Activated T-cell treated with anti-CD3 and anti-CD28 coated beads, Interleukin-2, amount 50 U/mL, for 4 hours (primary cell): ENCODE data around the gene DLG4. TPM values are rescaled to one million over a fixed set of nuclear protein-coding genes. Genes with fewer than 3 reads are reported as not detected.

Experiments
- ATAC-seq, 2 donors: fragments of 200-7000 bp; cut with Tn5 transposase; one replicate each; pipeline ENCODE4 v1.10.0; 2021
- DNase-seq: peaks from one replicate; pipeline ENCODE4 v3.0.0-alpha.2; 2020
- H3K27me3 Mint-ChIP-seq: one replicate; pipeline ENCODE4 v1.8.0; 2021; ENCODE audit warnings: low read depth, mixed read lengths
- H3K36me3 Mint-ChIP-seq: one replicate; pipeline ENCODE4 v1.8.0; 2022; ENCODE audit warnings: mixed read lengths; ENCODE audit not compliant: insufficient read depth
- H3K4me1 Mint-ChIP-seq: one replicate; pipeline ENCODE4 v1.8.0; 2021; ENCODE audit warnings: low read depth, mixed read lengths
- H3K4me3 Mint-ChIP-seq: one replicate; pipeline ENCODE4 v1.8.0; 2021; ENCODE audit warnings: mild to moderate bottlenecking, moderate library complexity, mixed read lengths
- H3K9me3 Mint-ChIP-seq: one replicate; pipeline ENCODE4 v1.8.0; 2021; ENCODE audit warnings: mixed read lengths
- total RNA-seq, 3 donors: library from RNA; stranded (reverse); gene quantifications; one replicate each; pipeline ENCODE4 v1.2.1, GENCODE V29; 2021

Gene DLG4
- total RNA-seq, 3 donors from 2014 or later = 4.2 to 6.5 (median 5.7) TPM

GRCh38 chr17:7228920-7229319 is 9.3 kb upstream of the DLG4 start:
- Mint-ChIP-seq H3K27me3 (no peaks in the 10 kb centered on the region), H3K36me3 (peaks cover 21% of the 10 kb centered on the region), H3K4me3 (no peak overlapping the region), H3K9me3 (no peaks in the 10 kb centered on the region), H3K4me1 (peaks cover 28% of the 10 kb centered on the region)
- ATAC-seq = no peak
- no peak for DNase-seq

GRCh38 chr17:7226721-7227710 is 7.4 kb upstream of the DLG4 start:
- no peak overlapping the region for H3K4me3 Mint-ChIP-seq
- H3K9me3 Mint-ChIP-seq = no peaks in the 10 kb centered on the region
- peaks cover 29% of the 10 kb centered on the region for H3K36me3 Mint-ChIP-seq
- peaks cover 12% of the 10 kb centered on the region for H3K4me1 Mint-ChIP-seq
- H3K27me3 Mint-ChIP-seq = no peaks in the 10 kb centered on the region
- ATAC-seq (no peak), DNase-seq (no peak)

- peaks cover 15% of the 10 kb centered on the region for H3K4me1 Mint-ChIP-seq
- no peaks in the 10 kb centered on the region for H3K27me3 Mint-ChIP-seq
- no peak for ATAC-seq
- peaks cover 30% of the 10 kb centered on the region for H3K36me3 Mint-ChIP-seq
- H3K9me3 Mint-ChIP-seq = no peaks in the 10 kb centered on the region
- H3K4me3 Mint-ChIP-seq = no peak overlapping the region
- DNase-seq = no peak
These were observed 6.2 kb upstream of the DLG4 start for GRCh38 chr17:7225711-7226331.

GRCh38 chr17:7224661-7225111 is 5.0 kb upstream of the DLG4 start:
- H3K4me1 Mint-ChIP-seq = peaks cover 20% of the 10 kb centered on the region
- no peak for ATAC-seq
- DNase-seq = no peak
- H3K27me3 Mint-ChIP-seq = no peaks in the 10 kb centered on the region
- H3K36me3 Mint-ChIP-seq = peaks cover 26% of the 10 kb centered on the region
- H3K9me3 Mint-ChIP-seq = no peaks in the 10 kb centered on the region
- no peak overlapping the region for H3K4me3 Mint-ChIP-seq

- peaks cover 26% of the 10 kb centered on the region for H3K4me1 Mint-ChIP-seq
- ATAC-seq (no peak), DNase-seq (no peak)
- H3K36me3 Mint-ChIP-seq = peaks cover 24% of the 10 kb centered on the region
- no peaks in the 10 kb centered on the region for H3K9me3 Mint-ChIP-seq
- no peaks in the 10 kb centered on the region for H3K27me3 Mint-ChIP-seq
- no peak overlapping the region for H3K4me3 Mint-ChIP-seq
These were observed 4.5 kb upstream of the DLG4 start for GRCh38 chr17:7224110-7224509.

GRCh38 chr17:7223375-7223774 is 3.7 kb upstream of the DLG4 start:
- DNase-seq = no peak

GRCh38 chr17:7222972-7223292 is 3.3 kb upstream of the DLG4 start:
- H3K36me3 Mint-ChIP-seq = peaks cover 17% of the 10 kb centered on the region
- no peak for ATAC-seq
- H3K4me1 Mint-ChIP-seq = peaks cover 33% of the 10 kb centered on the region
- H3K9me3 Mint-ChIP-seq = no peaks in the 10 kb centered on the region
- no peak overlapping the region for H3K4me3 Mint-ChIP-seq
- H3K27me3 Mint-ChIP-seq = no peaks in the 10 kb centered on the region
- DNase-seq = no peak

More at GRCh38 chr17:7223375-7223774, 3.7 kb upstream of the DLG4 start:
- Mint-ChIP-seq H3K4me3 (no peak overlapping the region), H3K4me1 (peaks cover 32% of the 10 kb centered on the region), H3K36me3 (peaks cover 20% of the 10 kb centered on the region), H3K27me3 (no peaks in the 10 kb centered on the region), H3K9me3 (no peaks in the 10 kb centered on the region)
- no peak for ATAC-seq

- H3K27me3 Mint-ChIP-seq = no peaks in the 10 kb centered on the region
- peak overlapping the region; percentile 1 for H3K4me3 Mint-ChIP-seq
- ATAC-seq (no peak), DNase-seq (no peak)
- peaks cover 36% of the 10 kb centered on the region for H3K4me1 Mint-ChIP-seq
- no peaks in the 10 kb centered on the region for H3K9me3 Mint-ChIP-seq
- H3K36me3 Mint-ChIP-seq = peaks cover 15% of the 10 kb centered on the region
These were observed 2.7 kb upstream of the DLG4 start for GRCh38 chr17:7222093-7222971.

GRCh38 chr17:7221278-7222092 is 1.8 kb upstream of the DLG4 start:
- peaks cover 15% of the 10 kb centered on the region for H3K36me3 Mint-ChIP-seq
- no peaks in the 10 kb centered on the region for H3K9me3 Mint-ChIP-seq

GRCh38 chr17:7220593-7221277 is 1.1 kb upstream of the DLG4 start:
- Mint-ChIP-seq H3K4me1 (peaks cover 48% of the 10 kb centered on the region), H3K9me3 (no peaks in the 10 kb centered on the region), H3K36me3 (peaks cover 15% of the 10 kb centered on the region), H3K4me3 (peak overlapping the region; percentile 94), H3K27me3 (no peaks in the 10 kb centered on the region)
- DNase-seq = peak; percentile 55
- peak; percentile 44 for ATAC-seq

More at GRCh38 chr17:7221278-7222092, 1.8 kb upstream of the DLG4 start:
- no peak for ATAC-seq
- Mint-ChIP-seq H3K27me3 (no peaks in the 10 kb centered on the region), H3K4me3 (peak overlapping the region; percentile 94), H3K4me1 (peaks cover 40% of the 10 kb centered on the region)
- DNase-seq = no peak

GRCh38 chr17:7219229-7219811 is 316 bp downstream of the DLG4 start:
- ATAC-seq = no peak
- no peaks in the 10 kb centered on the region for H3K27me3 Mint-ChIP-seq
- H3K4me3 Mint-ChIP-seq = peak overlapping the region; percentile 94
- peaks cover 12% of the 10 kb centered on the region for H3K36me3 Mint-ChIP-seq
- H3K4me1 Mint-ChIP-seq = peaks cover 59% of the 10 kb centered on the region
- no peaks in the 10 kb centered on the region for H3K9me3 Mint-ChIP-seq
- DNase-seq = no peak

GRCh38 chr17:7218758-7219157 is 878 bp downstream of the DLG4 start:
- Mint-ChIP-seq H3K27me3 (no peaks in the 10 kb centered on the region), H3K4me1 (peaks cover 65% of the 10 kb centered on the region), H3K4me3 (peak overlapping the region; percentile 94), H3K9me3 (no peaks in the 10 kb centered on the region), H3K36me3 (peaks cover 8% of the 10 kb centered on the region)
- DNase-seq (no peak), ATAC-seq (no peak)

GRCh38 chr17:7218166-7218565 is 1.5 kb downstream of the DLG4 start:
- DNase-seq (no peak), ATAC-seq (no peak)
- H3K4me3 Mint-ChIP-seq = peak overlapping the region; percentile 35
- no peaks in the 10 kb centered on the region for H3K27me3 Mint-ChIP-seq
- H3K36me3 Mint-ChIP-seq = peaks cover 3% of the 10 kb centered on the region
- H3K9me3 Mint-ChIP-seq = no peaks in the 10 kb centered on the region
- H3K4me1 Mint-ChIP-seq = peaks cover 70% of the 10 kb centered on the region
